HCT116 (cell line): ENCODE measurements around the gene SEC31A. TPM values are rescaled to one million over a fixed set of nuclear protein-coding genes. Genes with fewer than 3 reads are reported as not detected.

Experiments
- ATAC-seq: fragments of 200-7000 bp; cut with Tn5 transposase; 2 replicates; pipeline ENCODE4 v1.9.1; 2020; ENCODE audit warnings: mild to moderate bottlenecking, moderate library complexity
- BruUV-seq: library from RNA; stranded (reverse); fragments of 400-500 nt; replicated peaks from 2 replicates; lab custom pipeline; 2021; lab: Mats Ljungman, UMichigan
- CTCF ChIA-PET: fragments of 300-600 bp; sonication (Branson Sonifier 250); formaldehyde crosslinking; loops from one replicate; lab custom pipeline; 2021; ENCODE audit warnings: antibody characterized with exemption; lab: Charles Lee
- POLR2A ChIA-PET: fragments of 300-600, 350-600 bp; sonication (Branson Sonifier 250); formaldehyde crosslinking; loops from one replicate; lab custom pipeline; 2021; ENCODE audit warnings: antibody characterized with exemption; lab: Charles Lee
- RAD21 ChIA-PET, 2 experiments: fragments of 300-600 bp; sonication (Branson Sonifier 250); formaldehyde crosslinking; loops; one replicate each; lab custom pipeline; 2023; ENCODE audit warnings: low total read pairs in 2 of 2; ENCODE audit not compliant: uncharacterized antibody in 2 of 2, unreplicated experiment in 2 of 2, low non-redundant PET in 1 of 2; lab: Charles Lee
- DNase-seq: peaks from one replicate; pipeline ENCODE4 v3.0.0-alpha.2; 2010; ENCODE audit warnings: low read depth, low spot score
- H2AFZ ChIP-seq: fragments of 200-600 bp; shearing (Covaris generic), sonication (generic); 2 replicates; pipeline ENCODE4 v1.6.1; 2017; ENCODE audit warnings: low read depth, mixed run types, mixed read lengths, antibody characterized with exemption, low read length; ENCODE audit not compliant: poor library complexity, severe bottlenecking
- H3K27ac ChIP-seq: 2 replicates; pipeline ENCODE4 v1.5.1; 2012; ENCODE audit warnings: low read depth, low read length
- H3K27me3 ChIP-seq: fragments of 200-600 bp; sonication (generic); 2 replicates; pipeline ENCODE4 v1.6.1; 2016; ENCODE audit warnings: mixed run types, low read length, mixed read lengths; ENCODE audit not compliant: insufficient read depth
- H3K36me3 ChIP-seq, 2 experiments: fragments of 200-500 bp in 1 of 2; fragments of 200-600 bp in 1 of 2; sonication (Bioruptor generic) in 1 of 2; sonication (generic) in 1 of 2; 2 replicates each; pipeline versions ENCODE4 v1.5.1 to v1.6.1; 2014 to 2016; ENCODE audit warnings: low read length in 2 of 2, inconsistent platforms in 1 of 2, mixed read lengths in 1 of 2, mixed run types in 1 of 2; ENCODE audit not compliant: insufficient read depth in 2 of 2, control insufficient read depth in 1 of 2
- H3K4me1 ChIP-seq, 2 experiments: fragments of 200-600 bp in 1 of 2; sonication (generic) in 1 of 2; 2 replicates each; pipeline versions ENCODE4 v1.5.1 to v1.6.1; 2012 to 2017; ENCODE audit warnings: low read length in 2 of 2, inconsistent platforms in 1 of 2, mild to moderate bottlenecking in 1 of 2, mixed read lengths in 1 of 2, mixed run types in 1 of 2, moderate library complexity in 1 of 2; ENCODE audit not compliant: insufficient read depth in 2 of 2, control insufficient read depth in 1 of 2
- H3K4me2 ChIP-seq: fragments of 200-600 bp; sonication (generic); 2 replicates; pipeline ENCODE4 v1.6.1; 2017; ENCODE audit warnings: mixed run types, low read length, mixed read lengths
- H3K4me3 ChIP-seq, 2 experiments: fragments of 200-600 bp in 1 of 2; sonication (generic) in 1 of 2; replicated peaks in 1 of 2; 2 replicates each; pipeline ENCODE4 v1.5.1; 2011 to 2016; ENCODE audit warnings: low read length in 2 of 2, control low read depth in 1 of 2, low read depth in 1 of 2, mild to moderate bottlenecking in 1 of 2, mixed read lengths in 1 of 2, mixed run types in 1 of 2
- H3K79me2 ChIP-seq: fragments of 200-600 bp; sonication (generic); 2 replicates; pipeline ENCODE4 v1.6.1; 2017; ENCODE audit warnings: mild to moderate bottlenecking, mixed run types, low read length, moderate library complexity, mixed read lengths; ENCODE audit not compliant: insufficient read depth
- H3K9ac ChIP-seq: fragments of 200-600 bp; sonication (generic); 2 replicates; pipeline ENCODE4 v1.6.1; 2016; ENCODE audit warnings: low read length, mixed read lengths
- H3K9me2 ChIP-seq: fragments of 200-600 bp; sonication (generic), shearing (Covaris generic); 2 replicates; pipeline ENCODE4 v1.6.1; 2017; ENCODE audit warnings: mixed run types, mild to moderate bottlenecking, moderate library complexity; ENCODE audit not compliant: insufficient read depth
- H3K9me3 ChIP-seq, 2 experiments: fragments of 200-500 bp in 1 of 2; fragments of 200-600 bp in 1 of 2; sonication (Bioruptor generic) in 1 of 2; sonication (generic) in 1 of 2; 2 replicates each; pipeline ENCODE4 v1.6.1; 2014 to 2017; ENCODE audit warnings: low read length in 2 of 2, mixed read lengths in 2 of 2, inconsistent platforms in 1 of 2, low read depth in 1 of 2, mild to moderate bottlenecking in 1 of 2, mixed run types in 1 of 2, moderate library complexity in 1 of 2; ENCODE audit not compliant: control insufficient read depth in 1 of 2, insufficient read depth in 1 of 2
- H4K20me1 ChIP-seq: fragments of 200-600 bp; sonication (generic), shearing (Covaris generic); 2 replicates; pipeline ENCODE4 v1.6.1; 2017; ENCODE audit warnings: mixed run types, mild to moderate bottlenecking, moderate library complexity; ENCODE audit not compliant: insufficient read depth
- ATF3 ChIP-seq: IDR thresholded peaks from 2 replicates; pipeline ENCODE4 v1.6.1; 2012
- EZH2phosphoT487 ChIP-seq: fragments of 200-600 bp; IDR thresholded peaks from 2 replicates; pipeline ENCODE4 v1.6.1; 2018; ENCODE audit warnings: antibody characterized with exemption, borderline replicate concordance
- RAD21 ChIP-seq: IDR thresholded peaks from 2 replicates; pipeline ENCODE4 v1.6.1; 2012; ENCODE audit warnings: low read depth, mild to moderate bottlenecking
- SRF ChIP-seq: IDR thresholded peaks from 2 replicates; pipeline ENCODE4 v1.6.1; 2012; ENCODE audit warnings: low read depth
- TCF7L2 ChIP-seq: IDR thresholded peaks from 2 replicates; pipeline ENCODE4 v1.7.0; 2011; ENCODE audit warnings: borderline replicate concordance, inconsistent platforms; ENCODE audit not compliant: insufficient read depth, insufficient read length; ENCODE audit errors: extremely low read depth
- ZNF274 ChIP-seq: fragments of 200-500 bp; sonication (Bioruptor generic); IDR thresholded peaks from 2 replicates; pipeline ENCODE4 v1.6.1; 2014; ENCODE audit warnings: mild to moderate bottlenecking, low read depth, low read length, inconsistent platforms
- intact Hi-C: fragments of 100-400 bp; cut with micrococcal nuclease; formaldehyde crosslinking; loops from 2 replicates; pipeline ENCODE4 v1.10.0; 2022
- total RNA-seq: library from RNA; stranded (reverse); gene quantifications from one replicate; pipeline ENCODE4 v1.2.1, GENCODE V29; 2021; ENCODE audit not compliant: unreplicated experiment

SEC31A gene
- total RNA-seq, 1 experiment from 2014 or later, result 78.5 TPM

GRCh38 chr4:82803746-82804145, 87.2 kb downstream of the SEC31A start:
- CTCF ChIA-PET, result no interaction called here
- TF ChIP-seq EZH2phosphoT487 (no peak), ZNF274 (no peak), ATF3 (no peak)
- Histone ChIP-seq H3K9me3 (no peaks in the 10 kb centered on the region), H2AFZ (no peak overlapping the region), H3K36me3 (no peaks in the 10 kb centered on the region), H3K4me3 (no peak overlapping the region), H4K20me1 (no peaks in the 10 kb centered on the region), H3K4me2 (no peak overlapping the region), H3K4me1 (peaks cover 4 to 8% of the 10 kb centered on the region in 2 experiments; a peak in 3 of 4 replicates), H3K9me2 (no peaks in the 10 kb centered on the region), H3K27me3 (no peaks in the 10 kb centered on the region), H3K79me2 (no peaks in the 10 kb centered on the region), H3K9ac (no peak overlapping the region), H3K27ac (no peak overlapping the region)
- DNase-seq (no peak), ATAC-seq (no peak)
- POLR2A ChIA-PET, result no interaction called here
- RAD21 ChIA-PET, result no interaction called here
- intact Hi-C loops, result loop anchor here (5.0 kb wide), 1 partner anchor 81 kb away; no protein-coding TSS in a partner anchor
- BruUV-seq, result no TSS peak

- Histone ChIP-seq H3K27me3 (no peaks in the 10 kb centered on the region), H3K4me1 (peaks cover 4 to 8% of the 10 kb centered on the region in 2 experiments; a peak in 3 of 4 replicates), H3K9me3 (no peaks in the 10 kb centered on the region), H4K20me1 (no peaks in the 10 kb centered on the region), H3K79me2 (no peaks in the 10 kb centered on the region; the same call in 1 of the 2 replicates), H2AFZ (no peak overlapping the region), H3K4me3 (no peak overlapping the region), H3K4me2 (no peak overlapping the region), H3K36me3 (no peaks in the 10 kb centered on the region)
- ChIA-PET CTCF (no interaction called here), RAD21 (interaction anchor here in 1 of 2 experiments (0.7 kb wide), 1 partner anchor 10 kb away, joined by 4 read pairs; no protein-coding TSS in a partner anchor)
- BruUV-seq, result no TSS peak
- DNase-seq (no peak), ATAC-seq (no peak)
- no peak for TF ChIP-seq TCF7L2
- no peak for TF ChIP-seq ZNF274
- TF ChIP-seq SRF, result no peak
- TF ChIP-seq RAD21, result no peak
- TF ChIP-seq, all 23 proteins: peak for 0
- POLR2A ChIA-PET, result no interaction called here
- H3K9ac ChIP-seq, result no peak overlapping the region
- no peak overlapping the region for H3K27ac ChIP-seq
- H3K9me2 ChIP-seq, result no peaks in the 10 kb centered on the region
- intact Hi-C loops, result loop anchor here (1.0 to 5.0 kb wide), 2 partner anchors 81 to 341 kb away; no protein-coding TSS in a partner anchor
Observed at GRCh38 chr4:82802911-82803310, 88.0 kb downstream of the SEC31A start.
